ENCODE measurements around the gene ATIC. TPM values are rescaled to one million over a fixed set of nuclear protein-coding genes. Genes with fewer than 3 reads are reported as not detected.

ATIC gene
- total RNA-seq, 1 donor from 2014 or later, result 192 TPM

- intact Hi-C loops (cut with micrococcal nuclease), result no loop called here
Measured at GRCh38 chr2:215396595-215397313, 84.9 kb downstream of the ATIC start.

GRCh38 chr2:215397632-215398341 lies 85.9 kb downstream of the ATIC start:
- intact Hi-C loops (cut with micrococcal nuclease), result no loop called here

GRCh38 chr2:215399067-215399716 lies 87.3 kb downstream of the ATIC start:
- intact Hi-C loops (cut with micrococcal nuclease), result no loop called here

Other genes with a start within 250 kb of the ATIC start
- not detected in 2 replicates for gene ABCA12, start 173.4 kb upstream of the ATIC start, total RNA-seq
- gene FN1, start 124.0 kb downstream of the ATIC start, total RNA-seq, result 0.82 and 1.3 TPM in 2 replicates